Urothelium cell line (cell line): ENCODE data around the gene RUNDC1.
"Not testable (repeated sequence)": the region's sequence is repeated elsewhere in the genome, so short reads cannot be mapped to it uniquely, and the experiment has no call there.

ENCODE experiments used
- DNase-seq: peaks from one replicate; pipeline ENCODE4 v3.0.0; 2011; ENCODE audit warnings: low spot score, mixed read lengths
- FAIRE-seq: peaks from 2 replicates; lab custom pipeline; 2011; peaks lifted over from hg19 to GRCh38; lab: Jason Lieb, UNC

RUNDC1 gene

GRCh38 chr17:42980274-42980765, at the start of gene RUNDC1:
Gene RUNDC1, plus strand, starts transcription at chr17:42980565. Its CDS starts 12 bp downstream, at chr17:42980577.
- FAIRE-seq = no peak

GRCh38 chr17:42937712-42938596, 42.4 kb upstream of the RUNDC1 start:
- FAIRE-seq = no peak

More at GRCh38 chr17:42980274-42980765, at the start of gene RUNDC1:
- DNase-seq = peak; percentile 94

GRCh38 chr17:42944211-42944610, 36.2 kb upstream of the RUNDC1 start:
- DNase-seq (no peak), FAIRE-seq (no peak)

More at GRCh38 chr17:42937712-42938596, 42.4 kb upstream of the RUNDC1 start:
- DNase-seq = peak; percentile 70

GRCh38 chr17:42946812-42947211, 33.6 kb upstream of the RUNDC1 start:
- no peak for DNase-seq
- FAIRE-seq = no peak

- DNase-seq (no peak), FAIRE-seq (no peak)
Measured at GRCh38 chr17:42950044-42950783, 30.2 kb upstream of the RUNDC1 start.

GRCh38 chr17:42953669-42954068, 26.7 kb upstream of the RUNDC1 start:
- FAIRE-seq (no peak), DNase-seq (no peak)

- FAIRE-seq (peak; percentile 80), DNase-seq (peak; percentile 93)
Measured at GRCh38 chr17:42964161-42964932, 16.0 kb upstream of the RUNDC1 start, which contains the start of gene AARSD1. Gene AARSD1, minus strand, starts transcription at chr17:42964454. Its CDS starts 14 bp downstream, at chr17:42964440.

- FAIRE-seq = no peak
- no peak for DNase-seq
Measured at GRCh38 chr17:42967925-42968324, 12.4 kb upstream of the RUNDC1 start.

GRCh38 chr17:42969001-42969581, 11.3 kb upstream of the RUNDC1 start:
- FAIRE-seq = no peak
- DNase-seq = no peak

GRCh38 chr17:42971589-42971988, 8.8 kb upstream of the RUNDC1 start:
- DNase-seq (no peak), FAIRE-seq (no peak)

- not testable (repeated sequence) for DNase-seq, FAIRE-seq
Measured at GRCh38 chr17:42973323-42973722, 7.0 kb upstream of the RUNDC1 start.

- FAIRE-seq = no peak
- DNase-seq = no peak
Measured at GRCh38 chr17:42975265-42975664, 5.1 kb upstream of the RUNDC1 start.

- FAIRE-seq = not testable (repeated sequence)
Measured at GRCh38 chr17:42975701-42976100, 4.7 kb upstream of the RUNDC1 start.

GRCh38 chr17:42979511-42980273, 673 bp upstream of the RUNDC1 start, which contains the start of gene PTGES3L:
Gene PTGES3L, minus strand, starts transcription at chr17:42980080. Its CDS starts 27 bp downstream, at chr17:42980053.
- DNase-seq (peak; percentile 71), FAIRE-seq (no peak)

More at GRCh38 chr17:42975701-42976100, 4.7 kb upstream of the RUNDC1 start:
- DNase-seq = not testable (repeated sequence)

- no peak for FAIRE-seq
Measured at GRCh38 chr17:42980766-42981397, 517 bp downstream of the RUNDC1 start.

GRCh38 chr17:42982266-42982665, 1.9 kb downstream of the RUNDC1 start:
- FAIRE-seq (no peak), DNase-seq (no peak)

More at GRCh38 chr17:42980766-42981397, 517 bp downstream of the RUNDC1 start:
- peak; percentile 57 for DNase-seq

GRCh38 chr17:42985225-42985624, 4.9 kb downstream of the RUNDC1 start:
- no peak for DNase-seq
- no peak for FAIRE-seq

- DNase-seq = no peak
- no peak for FAIRE-seq
Measured at GRCh38 chr17:42989141-42989540, 8.8 kb downstream of the RUNDC1 start.
